ENCODE data around the gene ZNF329. TPM values are rescaled to one million over a fixed set of nuclear protein-coding genes. Genes with fewer than 3 reads are reported as not detected.

Gene ZNF329
- total and polyA plus RNA-seq, 2 of the 13 experiments (the other 11 are each of a cell fraction or from before 2014, with no cell fraction given): 3.8 to 9.6 TPM

GRCh38 chr19:58091251-58091995 is 59.2 kb downstream of the ZNF329 start (continued):
- TF ChIP-seq, protein P1, sequence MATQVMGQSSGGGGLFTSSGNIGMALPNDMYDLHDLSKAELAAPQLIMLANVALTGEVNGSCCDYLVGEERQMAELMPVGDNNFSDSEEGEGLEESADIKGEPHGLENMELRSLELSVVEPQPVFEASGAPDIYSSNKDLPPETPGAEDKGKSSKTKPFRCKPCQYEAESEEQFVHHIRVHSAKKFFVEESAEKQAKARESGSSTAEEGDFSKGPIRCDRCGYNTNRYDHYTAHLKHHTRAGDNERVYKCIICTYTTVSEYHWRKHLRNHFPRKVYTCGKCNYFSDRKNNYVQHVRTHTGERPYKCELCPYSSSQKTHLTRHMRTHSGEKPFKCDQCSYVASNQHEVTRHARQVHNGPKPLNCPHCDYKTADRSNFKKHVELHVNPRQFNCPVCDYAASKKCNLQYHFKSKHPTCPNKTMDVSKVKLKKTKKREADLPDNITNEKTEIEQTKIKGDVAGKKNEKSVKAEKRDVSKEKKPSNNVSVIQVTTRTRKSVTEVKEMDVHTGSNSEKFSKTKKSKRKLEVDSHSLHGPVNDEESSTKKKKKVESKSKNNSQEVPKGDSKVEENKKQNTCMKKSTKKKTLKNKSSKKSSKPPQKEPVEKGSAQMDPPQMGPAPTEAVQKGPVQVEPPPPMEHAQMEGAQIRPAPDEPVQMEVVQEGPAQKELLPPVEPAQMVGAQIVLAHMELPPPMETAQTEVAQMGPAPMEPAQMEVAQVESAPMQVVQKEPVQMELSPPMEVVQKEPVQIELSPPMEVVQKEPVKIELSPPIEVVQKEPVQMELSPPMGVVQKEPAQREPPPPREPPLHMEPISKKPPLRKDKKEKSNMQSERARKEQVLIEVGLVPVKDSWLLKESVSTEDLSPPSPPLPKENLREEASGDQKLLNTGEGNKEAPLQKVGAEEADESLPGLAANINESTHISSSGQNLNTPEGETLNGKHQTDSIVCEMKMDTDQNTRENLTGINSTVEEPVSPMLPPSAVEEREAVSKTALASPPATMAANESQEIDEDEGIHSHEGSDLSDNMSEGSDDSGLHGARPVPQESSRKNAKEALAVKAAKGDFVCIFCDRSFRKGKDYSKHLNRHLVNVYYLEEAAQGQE (IDR thresholded peaks at IDR 0.05; ENCODE audit: borderline replicate concordance in 1 of 2, low read depth in 1 of 2, low read length in 2 of 2): no peak
- no peak for TF ChIP-seq SP5 (CRISPR knock-in tag; IDR thresholded peaks at IDR 0.05; ENCODE audit: borderline replicate concordance, low read depth)
- TF ChIP-seq TBX2 (CRISPR knock-in tag; IDR thresholded peaks at IDR 0.05; ENCODE audit: borderline replicate concordance): no peak
- no peak for TF ChIP-seq AKNA (CRISPR knock-in tag; IDR thresholded peaks at IDR 0.05; ENCODE audit: borderline replicate concordance)
- TF ChIP-seq SP140L (CRISPR knock-in tag; IDR thresholded peaks at IDR 0.05; ENCODE audit: borderline replicate concordance): no peak
